KBM-7 (cell line): ENCODE measurements around the gene SAMD3.

ENCODE experiments used
- DNase-seq: peaks from one replicate; pipeline ENCODE4 v3.0.0-alpha.2; 2015
- in situ Hi-C: fragments of 300-500 bp; cut with MboI; formaldehyde crosslinking; loops from 2 replicates; pipeline ENCODE4 v1.14.3; 2020; ENCODE audit warnings: low sequenced_read_pairs, low pct_unique_long_range_greater_than_20kb, mixed read lengths

The SAMD3 gene

GRCh38 chr6:130105996-130106704 is 116.6 kb downstream of the SAMD3 start:
- peak; percentile 76 for DNase-seq
- in situ Hi-C loops: no loop called here

DNA sequence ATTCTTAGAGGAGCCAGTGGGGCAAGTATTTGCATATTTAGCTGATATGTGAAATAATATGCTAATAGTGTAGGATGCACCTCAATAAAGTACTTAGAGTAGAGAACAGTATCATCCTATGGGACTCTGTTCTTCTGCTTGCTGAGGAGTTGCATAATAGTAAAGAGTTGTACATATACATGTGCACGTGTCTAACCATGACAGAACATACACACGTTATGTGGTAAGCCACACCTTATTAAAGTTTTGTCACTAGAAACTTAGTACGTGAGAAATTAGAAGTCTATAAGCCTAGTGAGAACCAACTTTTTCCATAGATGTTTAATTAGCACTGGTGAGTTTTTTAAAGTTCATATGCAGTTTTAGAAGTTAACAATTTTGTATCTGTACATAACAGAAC is 123.6 kb downstream of the SAMD3 start:
- in situ Hi-C loops: no loop called here
- no peak for DNase-seq

DNA sequence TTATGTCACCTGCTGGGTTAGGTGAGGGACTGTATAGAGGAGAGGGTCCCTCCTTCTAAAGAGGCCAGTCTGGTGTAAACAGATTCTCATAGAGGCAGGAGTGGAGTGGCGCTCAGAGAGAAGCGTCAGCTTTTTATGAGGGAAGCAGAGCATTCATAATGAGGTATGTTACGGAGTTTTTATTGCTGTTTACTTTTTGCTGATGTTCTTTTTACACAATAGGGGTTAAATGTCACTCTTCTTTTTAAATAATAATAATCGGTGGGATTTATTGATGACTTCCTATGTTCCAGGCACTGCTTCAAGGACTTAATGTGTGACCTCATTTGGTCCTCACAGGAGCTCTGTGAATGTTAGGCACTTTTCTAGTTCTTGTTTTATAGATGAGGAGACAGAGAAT is 124.4 kb downstream of the SAMD3 start:
- in situ Hi-C loops: no loop called here
- no peak for DNase-seq
